ENCODE data around the gene CCDC32.

GRCh38 chr15:40525855-40526254, 39.0 kb downstream of the CCDC32 start:
- TF ChIP-seq ZNF121 (CRISPR knock-in tag; IDR thresholded peaks at IDR 0.05), result no peak
- TF ChIP-seq FOXP4 (CRISPR knock-in tag; IDR thresholded peaks at IDR 0.05), result no peak
- no peak for TF ChIP-seq MLX (CRISPR knock-in tag; IDR thresholded peaks at IDR 0.05)
- no peak for TF ChIP-seq CTCF (IDR thresholded peaks at IDR 0.05)
